ENCODE results near the gene ARFGAP3. TPM values are rescaled to one million over a fixed set of nuclear protein-coding genes. Genes with fewer than 3 reads are reported as not detected.
A peak's percentile ranks its signal among the peaks of the same experiment; 100 is the strongest.

Gene ARFGAP3
- total RNA-seq, 1 donor from 2014 or later = 80.8 TPM

DNA sequence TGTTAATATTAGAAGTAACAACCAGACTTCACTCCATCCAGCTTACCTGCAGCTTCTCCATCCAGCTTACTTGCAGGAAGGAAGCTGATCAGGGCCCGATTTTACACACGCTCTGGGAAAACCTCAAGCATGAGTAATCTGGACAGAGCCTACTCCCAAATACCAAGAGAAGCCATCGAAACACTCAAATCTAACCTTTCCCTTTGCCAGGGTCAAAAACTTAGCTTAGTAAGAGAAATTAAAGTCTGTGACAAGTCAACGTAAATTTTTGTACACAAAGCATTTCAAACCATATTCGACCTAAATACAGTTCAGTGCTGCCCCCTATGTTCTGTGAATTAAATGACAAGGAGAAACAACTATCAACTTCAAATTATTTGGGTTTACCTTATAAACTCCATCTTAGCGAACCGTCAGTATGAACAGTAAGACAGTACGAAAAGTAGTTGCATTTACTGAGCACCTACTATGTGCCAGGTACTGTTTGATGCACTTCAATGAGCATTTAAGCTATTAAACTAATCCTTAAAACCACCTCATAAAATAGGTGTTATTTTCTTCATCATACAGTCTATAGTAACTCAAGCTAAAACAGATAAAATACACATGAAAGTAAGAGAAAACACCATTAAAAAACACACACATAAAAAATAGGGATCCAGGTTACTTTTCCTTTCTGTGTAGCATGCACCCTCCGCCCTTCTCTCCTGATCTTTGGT, 36.9 kb downstream of the ARFGAP3 start:
- Mint-ChIP-seq H3K4me1 (ENCODE audit: low read depth) (peaks cover 47% of the 10 kb centered on the region), H3K27me3 (ENCODE audit: low read depth) (no peaks in the 10 kb centered on the region), H3K9me3 (ENCODE audit: low read depth) (peaks cover 7% of the 10 kb centered on the region), H3K27ac (ENCODE audit: unreplicated experiment) (peak overlapping the region; percentile 77), H3K36me3 (ENCODE audit: low read depth) (peaks cover 28% of the 10 kb centered on the region), H3K4me3 (ENCODE audit: unreplicated experiment) (no peak overlapping the region)
- TF ChIP-seq, protein P1, sequence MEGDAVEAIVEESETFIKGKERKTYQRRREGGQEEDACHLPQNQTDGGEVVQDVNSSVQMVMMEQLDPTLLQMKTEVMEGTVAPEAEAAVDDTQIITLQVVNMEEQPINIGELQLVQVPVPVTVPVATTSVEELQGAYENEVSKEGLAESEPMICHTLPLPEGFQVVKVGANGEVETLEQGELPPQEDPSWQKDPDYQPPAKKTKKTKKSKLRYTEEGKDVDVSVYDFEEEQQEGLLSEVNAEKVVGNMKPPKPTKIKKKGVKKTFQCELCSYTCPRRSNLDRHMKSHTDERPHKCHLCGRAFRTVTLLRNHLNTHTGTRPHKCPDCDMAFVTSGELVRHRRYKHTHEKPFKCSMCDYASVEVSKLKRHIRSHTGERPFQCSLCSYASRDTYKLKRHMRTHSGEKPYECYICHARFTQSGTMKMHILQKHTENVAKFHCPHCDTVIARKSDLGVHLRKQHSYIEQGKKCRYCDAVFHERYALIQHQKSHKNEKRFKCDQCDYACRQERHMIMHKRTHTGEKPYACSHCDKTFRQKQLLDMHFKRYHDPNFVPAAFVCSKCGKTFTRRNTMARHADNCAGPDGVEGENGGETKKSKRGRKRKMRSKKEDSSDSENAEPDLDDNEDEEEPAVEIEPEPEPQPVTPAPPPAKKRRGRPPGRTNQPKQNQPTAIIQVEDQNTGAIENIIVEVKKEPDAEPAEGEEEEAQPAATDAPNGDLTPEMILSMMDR (IDR thresholded peaks at IDR 0.05) = peak; percentile 84
- DNase-seq (ENCODE audit: low spot score) = no peak

DNA sequence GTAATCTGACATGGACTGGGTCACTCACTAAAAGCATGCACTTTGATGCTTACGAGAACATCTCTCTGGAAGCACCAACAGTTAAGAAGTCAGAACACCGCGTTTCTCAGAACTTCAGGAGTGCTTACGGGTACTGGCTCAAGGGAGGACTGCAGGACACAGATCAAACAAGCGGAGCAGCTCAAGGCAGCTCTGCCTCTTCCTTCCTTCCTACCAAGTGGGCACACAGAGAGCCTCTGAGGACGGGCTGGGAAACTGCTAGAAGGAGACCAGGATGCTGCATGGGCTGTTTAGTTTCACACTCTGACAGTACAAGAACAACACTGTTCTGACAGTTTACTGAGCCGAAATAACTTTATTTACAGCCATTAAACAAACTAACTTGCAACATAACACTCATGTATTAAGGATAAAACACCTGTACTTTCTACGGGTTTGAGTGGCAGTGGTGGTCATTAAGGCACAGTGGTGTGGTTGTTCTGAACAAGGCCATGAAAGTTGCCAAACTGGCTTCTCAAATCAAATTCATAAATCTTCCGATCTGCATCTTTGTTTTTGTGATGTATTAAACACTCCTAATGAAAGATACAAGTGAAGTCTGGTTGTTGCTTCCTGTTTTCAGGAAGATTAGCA, 37.5 kb downstream of the ARFGAP3 start:
- peaks cover 7% of the 10 kb centered on the region for H3K9me3 Mint-ChIP-seq (ENCODE audit: low read depth)
- H3K4me1 Mint-ChIP-seq (ENCODE audit: low read depth) = peaks cover 47% of the 10 kb centered on the region
- H3K36me3 Mint-ChIP-seq (ENCODE audit: low read depth) = peaks cover 28% of the 10 kb centered on the region
- TF ChIP-seq, protein P1 (IDR thresholded peaks at IDR 0.05) = no peak
- no peak for DNase-seq (ENCODE audit: low spot score)
- peak overlapping the region; percentile 77 for H3K27ac Mint-ChIP-seq (ENCODE audit: unreplicated experiment)
- H3K27me3 Mint-ChIP-seq (ENCODE audit: low read depth) = no peaks in the 10 kb centered on the region
- H3K4me3 Mint-ChIP-seq (ENCODE audit: unreplicated experiment) = no peak overlapping the region

DNA sequence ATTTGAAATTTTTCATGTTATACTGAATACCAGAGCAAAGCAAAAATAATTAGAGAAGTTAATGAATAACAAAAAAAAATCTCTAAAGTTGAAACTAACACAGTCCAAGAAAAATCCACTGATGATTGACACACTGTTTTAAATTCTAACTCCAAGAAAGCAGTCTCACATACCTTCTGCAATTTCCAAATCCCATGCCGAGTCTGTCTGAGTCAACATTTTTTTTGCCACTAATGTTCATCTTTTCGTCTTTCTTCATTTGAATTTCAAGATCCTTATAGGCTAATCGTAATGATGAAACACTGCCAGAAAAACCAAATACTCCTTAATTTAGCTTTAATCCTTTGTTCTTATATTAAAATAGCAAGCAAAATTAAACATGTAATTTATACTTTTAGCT, 39.5 kb downstream of the ARFGAP3 start:
- Mint-ChIP-seq H3K9me3 (ENCODE audit: low read depth) (peaks cover 7% of the 10 kb centered on the region), H3K27me3 (ENCODE audit: low read depth) (no peaks in the 10 kb centered on the region), H3K36me3 (ENCODE audit: low read depth) (peaks cover 30% of the 10 kb centered on the region), H3K27ac (ENCODE audit: unreplicated experiment) (peak overlapping the region; percentile 67), H3K4me3 (ENCODE audit: unreplicated experiment) (no peak overlapping the region), H3K4me1 (ENCODE audit: low read depth) (peaks cover 47% of the 10 kb centered on the region)
- TF ChIP-seq, protein P1 (IDR thresholded peaks at IDR 0.05) = no peak
- DNase-seq (ENCODE audit: low spot score) = no peak

DNA sequence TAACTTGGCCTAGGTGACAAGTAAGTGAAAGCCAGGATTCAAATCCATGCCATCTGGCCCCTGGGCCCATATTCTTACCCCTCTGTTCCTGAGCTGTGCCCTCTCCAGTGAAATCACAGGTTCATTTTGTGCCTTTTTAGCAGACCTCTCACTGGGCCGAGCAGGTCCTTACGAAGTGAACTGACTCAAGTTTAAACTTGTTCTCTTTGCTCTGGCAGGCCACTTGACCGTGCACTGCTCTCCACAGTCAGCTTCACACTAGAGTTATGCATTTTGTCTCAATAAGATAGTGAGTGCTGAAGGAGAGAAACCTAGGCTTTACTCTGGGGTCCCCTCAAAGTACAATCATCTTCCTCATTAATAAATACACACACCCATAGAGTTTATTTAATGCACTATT, 40.7 kb downstream of the ARFGAP3 start:
- Mint-ChIP-seq H3K27ac (ENCODE audit: unreplicated experiment) (peak overlapping the region; percentile 61), H3K4me1 (ENCODE audit: low read depth) (peaks cover 47% of the 10 kb centered on the region), H3K4me3 (ENCODE audit: unreplicated experiment) (no peak overlapping the region), H3K9me3 (ENCODE audit: low read depth) (peaks cover under 1% of the 10 kb centered on the region), H3K36me3 (ENCODE audit: low read depth) (peaks cover 31% of the 10 kb centered on the region), H3K27me3 (ENCODE audit: low read depth) (no peaks in the 10 kb centered on the region)
- TF ChIP-seq, protein P1 (IDR thresholded peaks at IDR 0.05) = no peak
- DNase-seq (ENCODE audit: low spot score) = no peak

DNA sequence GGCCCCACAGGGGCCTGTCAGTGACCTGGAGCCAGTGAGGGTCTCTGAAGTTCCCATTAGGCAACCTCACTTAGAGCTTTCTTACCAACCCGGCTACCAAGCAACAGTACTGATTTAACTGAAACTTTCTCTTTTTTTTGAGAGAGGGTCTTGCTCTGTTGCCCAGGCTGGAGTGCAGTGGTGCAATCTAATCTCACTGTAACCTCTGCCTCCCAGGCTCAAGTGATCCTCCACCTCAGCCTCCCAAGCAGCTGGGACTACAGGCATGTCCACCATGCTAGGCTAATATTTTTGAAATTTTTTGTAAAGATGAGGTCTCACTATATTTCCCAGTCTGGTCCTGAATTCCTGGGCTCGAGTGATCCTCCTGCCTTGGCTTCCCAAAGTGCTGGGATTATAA, 42.5 kb downstream of the ARFGAP3 start:
- Mint-ChIP-seq H3K9me3 (ENCODE audit: low read depth) (no peaks in the 10 kb centered on the region), H3K36me3 (ENCODE audit: low read depth) (peaks cover 33% of the 10 kb centered on the region), H3K4me1 (ENCODE audit: low read depth) (peaks cover 31% of the 10 kb centered on the region), H3K27me3 (ENCODE audit: low read depth) (no peaks in the 10 kb centered on the region), H3K27ac (ENCODE audit: unreplicated experiment) (no peak overlapping the region), H3K4me3 (ENCODE audit: unreplicated experiment) (no peak overlapping the region)
- no peak for DNase-seq (ENCODE audit: low spot score)
- TF ChIP-seq, protein P1 (IDR thresholded peaks at IDR 0.05) = no peak
